Measurements from ENCODE around the gene ZNF699.

- TF ChIP-seq CTCF (IDR thresholded peaks at IDR 0.05), result no peak
- TF ChIP-seq GABPA (IDR thresholded peaks at IDR 0.05; ENCODE audit: low read depth), result no peak
- TF ChIP-seq SIN3A (IDR thresholded peaks at IDR 0.05; ENCODE audit: borderline replicate concordance, low read depth, low read length), result no peak
- TF ChIP-seq CHD2 (IDR thresholded peaks at IDR 0.05; ENCODE audit: low read length, partially characterized antibody), result no peak
- no peak for TF ChIP-seq REST (IDR thresholded peaks at IDR 0.05; ENCODE audit: low read depth, low read length)
- no peak for TF ChIP-seq JUND (IDR thresholded peaks at IDR 0.05)
- TF ChIP-seq TAF1 (IDR thresholded peaks at IDR 0.05; ENCODE audit: borderline replicate concordance, low read depth, low read length), result no peak
Measured at GRCh38 chr19:9352505-9352904, 42.9 kb upstream of the ZNF699 start.
